ENCODE measurements around the gene DLG2.

DNA sequence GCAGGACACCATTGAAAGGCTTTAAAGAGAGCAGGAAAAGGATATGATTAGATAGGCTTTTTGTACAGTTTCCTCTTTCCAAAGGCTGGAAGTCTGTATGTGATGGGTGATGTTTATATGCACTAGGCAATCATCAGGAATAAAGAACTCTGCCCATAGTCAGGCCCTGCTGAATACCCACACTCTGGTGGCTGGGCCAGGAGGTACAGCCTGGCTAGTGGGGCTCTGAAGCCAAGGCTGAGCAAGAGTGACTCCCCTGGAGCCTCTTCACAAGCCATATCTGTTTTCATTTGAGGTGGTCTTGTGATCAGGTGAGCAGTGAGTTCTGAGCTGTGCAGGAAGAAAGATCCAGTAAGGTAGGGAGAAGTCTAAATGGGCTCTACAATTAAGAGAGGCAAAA is 1801.1 kb downstream of the DLG2 start:
- TF ChIP-seq POLR2A (IDR thresholded peaks at IDR 0.05), result no peak
- TF ChIP-seq, protein P1, sequence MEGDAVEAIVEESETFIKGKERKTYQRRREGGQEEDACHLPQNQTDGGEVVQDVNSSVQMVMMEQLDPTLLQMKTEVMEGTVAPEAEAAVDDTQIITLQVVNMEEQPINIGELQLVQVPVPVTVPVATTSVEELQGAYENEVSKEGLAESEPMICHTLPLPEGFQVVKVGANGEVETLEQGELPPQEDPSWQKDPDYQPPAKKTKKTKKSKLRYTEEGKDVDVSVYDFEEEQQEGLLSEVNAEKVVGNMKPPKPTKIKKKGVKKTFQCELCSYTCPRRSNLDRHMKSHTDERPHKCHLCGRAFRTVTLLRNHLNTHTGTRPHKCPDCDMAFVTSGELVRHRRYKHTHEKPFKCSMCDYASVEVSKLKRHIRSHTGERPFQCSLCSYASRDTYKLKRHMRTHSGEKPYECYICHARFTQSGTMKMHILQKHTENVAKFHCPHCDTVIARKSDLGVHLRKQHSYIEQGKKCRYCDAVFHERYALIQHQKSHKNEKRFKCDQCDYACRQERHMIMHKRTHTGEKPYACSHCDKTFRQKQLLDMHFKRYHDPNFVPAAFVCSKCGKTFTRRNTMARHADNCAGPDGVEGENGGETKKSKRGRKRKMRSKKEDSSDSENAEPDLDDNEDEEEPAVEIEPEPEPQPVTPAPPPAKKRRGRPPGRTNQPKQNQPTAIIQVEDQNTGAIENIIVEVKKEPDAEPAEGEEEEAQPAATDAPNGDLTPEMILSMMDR (IDR thresholded peaks at IDR 0.05), result no peak
